ENCODE measurements around the gene CLSTN2. TPM values are rescaled to one million over a fixed set of nuclear protein-coding genes. Genes with fewer than 3 reads are reported as not detected.
A peak's percentile ranks its signal among the peaks of the same experiment; 100 is the strongest.

Gene CLSTN2
- polyA plus RNA-seq, 3 donors, result not detected

GRCh38 chr3:139930211-139930610 lies 4.8 kb upstream of the CLSTN2 start:
- Histone ChIP-seq H3K9ac (ENCODE audit: insufficient read depth, low read length, poor library complexity, severe bottlenecking) (no peak overlapping the region), H4K20me1 (ENCODE audit: insufficient read depth, low read length) (no peaks in the 10 kb centered on the region), H3K4me3 (replicated peaks in 1 of 3; ENCODE audit: low read depth in 2 of 3, low read length in 3 of 3) (no peak overlapping the region), H3K27me3 (ENCODE audit: control insufficient read depth in 2 of 2, insufficient read depth in 2 of 2, low read length in 2 of 2) (peaks cover 20 to 27% of the 10 kb centered on the region in 2 donors), H3K79me2 (ENCODE audit: insufficient read depth, low read length) (no peaks in the 10 kb centered on the region), H3K4me2 (replicated peaks; ENCODE audit: extremely low read depth, low read length, poor library complexity, severe bottlenecking) (no peak overlapping the region), H3K36me3 (replicated peaks in 1 of 2; ENCODE audit: control insufficient read depth in 1 of 2, insufficient read depth in 2 of 2, low read length in 2 of 2) (no peaks in the 10 kb centered on the region), H2AFZ (ENCODE audit: insufficient read depth, low read depth, low read length, poor library complexity, severe bottlenecking) (no peak overlapping the region), H3K9me3 (replicated peaks in 1 of 2; ENCODE audit: control insufficient read depth in 1 of 2, insufficient read depth in 1 of 2, low read length in 2 of 2) (peaks cover 0 to 8% of the 10 kb centered on the region in 2 donors), H3K27ac (ENCODE audit: low read depth in 1 of 2, low read length in 2 of 2) (no peak overlapping the region), H3K4me1 (ENCODE audit: control insufficient read depth in 1 of 2, insufficient read depth in 2 of 2, low read length in 2 of 2) (peaks cover 0 to 8% of the 10 kb centered on the region in 2 donors)
- H3K4me3 Mint-ChIP-seq, result no peak overlapping the region
- no peaks in the 10 kb centered on the region for H3K36me3 Mint-ChIP-seq
- no peak for DNase-seq
- intact Hi-C loops (cut with micrococcal nuclease), result no loop called here
- TF ChIP-seq CTCF (IDR thresholded peaks at IDR 0.05), result no peak
- peaks cover 20 to 30% (median 28%) of the 10 kb centered on the region in 3 donors for H3K27me3 Mint-ChIP-seq (ENCODE audit: low read depth in 3 of 3)
- H3K9me3 Mint-ChIP-seq, result peaks cover 0 to 7% (median 0%) of the 10 kb centered on the region in 7 donors
- WGBS (ENCODE audit: insufficient coverage), result no CpG with 5 or more reads among the region's 1 CpG
- H3K27ac Mint-ChIP-seq, result no peak overlapping the region
- H3K4me1 Mint-ChIP-seq, result peaks cover 8% of the 10 kb centered on the region

DNA sequence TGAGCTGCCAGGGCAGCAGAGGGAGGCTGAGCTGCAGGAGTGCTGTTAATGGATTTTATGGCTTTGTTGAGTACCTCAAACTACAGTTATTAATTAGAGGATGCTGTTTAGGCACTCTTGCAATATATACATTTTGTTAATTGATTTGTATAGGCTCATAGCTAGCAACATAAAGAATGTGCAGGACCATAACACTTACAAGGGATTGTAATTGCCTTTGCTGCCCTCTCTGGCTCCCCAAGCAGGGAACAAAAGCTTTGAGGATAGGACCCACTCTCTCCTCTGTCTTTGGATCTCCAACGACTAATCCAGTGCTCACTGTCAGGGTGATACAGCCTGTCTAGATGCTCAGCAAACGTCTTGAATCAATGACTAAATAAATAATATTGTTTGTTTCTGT lies 1.2 kb upstream of the CLSTN2 start:
- H3K4me3 ChIP-seq (replicated peaks in 1 of 3; ENCODE audit: low read depth in 2 of 3, low read length in 3 of 3), result no peak overlapping the region
- no peaks in the 10 kb centered on the region for H3K36me3 ChIP-seq (replicated peaks in 1 of 2; ENCODE audit: control insufficient read depth in 1 of 2, insufficient read depth in 2 of 2, low read length in 2 of 2)
- H3K4me1 Mint-ChIP-seq, result peaks cover 16% of the 10 kb centered on the region
- H3K36me3 Mint-ChIP-seq, result no peaks in the 10 kb centered on the region
- no peak for DNase-seq
- peaks cover 34 to 49% of the 10 kb centered on the region in 2 donors for H3K27me3 ChIP-seq (ENCODE audit: control insufficient read depth in 2 of 2, insufficient read depth in 2 of 2, low read length in 2 of 2)
- no peak overlapping the region for H3K9ac ChIP-seq (ENCODE audit: insufficient read depth, low read length, poor library complexity, severe bottlenecking)
- H3K9me3 Mint-ChIP-seq, result peaks cover 0 to 16% (median 4%) of the 10 kb centered on the region in 7 donors
- peak overlapping the region; percentile 13 for H2AFZ ChIP-seq (ENCODE audit: insufficient read depth, low read depth, low read length, poor library complexity, severe bottlenecking)
- TF ChIP-seq CTCF (IDR thresholded peaks at IDR 0.05), result no peak
- peaks cover 0 to 8% of the 10 kb centered on the region in 2 donors for H3K9me3 ChIP-seq (replicated peaks in 1 of 2; ENCODE audit: control insufficient read depth in 1 of 2, insufficient read depth in 1 of 2, low read length in 2 of 2)
- no peak overlapping the region for H3K27ac ChIP-seq (ENCODE audit: low read depth in 1 of 2, low read length in 2 of 2)
- no peaks in the 10 kb centered on the region for H3K79me2 ChIP-seq (ENCODE audit: insufficient read depth, low read length)
- no peak overlapping the region for H3K27ac Mint-ChIP-seq
- no CpG with 5 or more reads among the region's 2 CpGs for WGBS (ENCODE audit: insufficient coverage)
- peaks cover 3 to 19% of the 10 kb centered on the region in 2 donors for H3K4me1 ChIP-seq (ENCODE audit: control insufficient read depth in 1 of 2, insufficient read depth in 2 of 2, low read length in 2 of 2)
- H3K4me3 Mint-ChIP-seq, result no peak overlapping the region
- H4K20me1 ChIP-seq (ENCODE audit: insufficient read depth, low read length), result no peaks in the 10 kb centered on the region
- intact Hi-C loops (cut with micrococcal nuclease), result no loop called here
- H3K4me2 ChIP-seq (replicated peaks; ENCODE audit: extremely low read depth, low read length, poor library complexity, severe bottlenecking), result no peak overlapping the region
- H3K27me3 Mint-ChIP-seq (ENCODE audit: low read depth in 3 of 3), result peaks cover 46 to 55% (median 52%) of the 10 kb centered on the region in 3 donors
